GM19467 (cell line): Measurements from ENCODE around the gene TEX9.
"Not testable (repeated sequence)": the region's sequence is repeated elsewhere in the genome, so short reads cannot be mapped to it uniquely, and the experiment has no call there.

Source experiments
- ATAC-seq: cut with Tn5 transposase; IDR thresholded peaks from one replicate; pipeline ENCODE4 v1.9.1; 2021; ENCODE audit warnings: mild to moderate bottlenecking, moderate library complexity; ENCODE audit not compliant: unreplicated experiment

Gene TEX9

DNA sequence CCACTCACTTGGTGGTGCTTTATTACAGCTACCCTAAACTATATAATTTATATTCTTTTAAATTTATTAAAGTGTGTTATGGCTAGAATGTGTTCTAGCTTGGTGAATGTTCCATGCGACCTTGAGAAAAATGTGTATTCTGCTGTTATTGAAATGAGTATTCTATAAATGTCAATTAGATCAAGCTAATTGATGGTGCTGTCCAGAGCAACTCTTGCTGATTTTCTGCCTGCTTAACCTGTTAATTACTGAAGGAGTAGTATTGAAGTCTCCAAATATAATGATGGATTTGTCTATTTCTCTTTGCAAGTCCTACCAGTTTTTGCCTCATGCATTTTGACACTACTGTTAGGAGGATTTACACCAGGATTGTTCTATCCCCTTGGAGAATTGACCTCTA lies 3.2 kb upstream of the TEX9 start:
- ATAC-seq, result no peak

DNA sequence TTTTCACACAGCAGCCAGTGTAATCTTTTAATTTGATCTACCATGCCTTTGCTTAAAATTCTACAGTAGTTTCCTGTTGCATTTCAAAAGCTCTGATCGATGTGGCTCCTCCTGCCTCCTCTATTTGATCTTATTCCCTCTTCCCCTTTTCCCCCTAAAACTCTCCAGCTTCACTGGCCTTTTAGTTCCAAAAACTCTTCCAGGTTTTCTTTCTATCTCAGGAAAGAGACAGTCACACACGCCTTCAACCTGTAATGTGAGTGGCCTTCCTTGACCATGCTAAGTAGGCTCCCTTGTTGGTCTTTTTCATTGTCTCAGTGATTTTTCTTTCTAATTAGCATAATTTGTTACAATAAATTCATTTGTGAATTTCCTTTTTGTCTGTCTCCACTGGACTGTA lies 985 bp downstream of the TEX9 start:
- no peak for ATAC-seq

DNA sequence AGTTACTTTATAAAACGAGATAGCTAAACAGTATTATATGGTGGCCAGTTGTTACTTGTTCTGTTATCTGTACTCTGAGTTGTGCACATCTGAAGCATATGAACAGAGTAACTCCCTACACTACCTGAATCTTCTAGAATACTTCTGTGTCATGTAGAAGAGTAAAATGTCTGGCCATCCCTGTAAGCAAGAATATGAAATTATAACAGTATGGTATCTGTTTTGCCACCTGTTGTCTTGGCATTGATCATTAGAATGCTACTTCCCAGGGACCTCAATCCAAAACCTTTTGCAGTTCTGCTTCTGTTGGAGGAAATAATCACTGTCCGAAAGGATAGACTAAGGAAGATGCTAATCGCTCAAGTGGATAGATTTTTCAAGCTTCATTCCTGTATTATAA lies 1.9 kb downstream of the TEX9 start:
- no peak for ATAC-seq

DNA sequence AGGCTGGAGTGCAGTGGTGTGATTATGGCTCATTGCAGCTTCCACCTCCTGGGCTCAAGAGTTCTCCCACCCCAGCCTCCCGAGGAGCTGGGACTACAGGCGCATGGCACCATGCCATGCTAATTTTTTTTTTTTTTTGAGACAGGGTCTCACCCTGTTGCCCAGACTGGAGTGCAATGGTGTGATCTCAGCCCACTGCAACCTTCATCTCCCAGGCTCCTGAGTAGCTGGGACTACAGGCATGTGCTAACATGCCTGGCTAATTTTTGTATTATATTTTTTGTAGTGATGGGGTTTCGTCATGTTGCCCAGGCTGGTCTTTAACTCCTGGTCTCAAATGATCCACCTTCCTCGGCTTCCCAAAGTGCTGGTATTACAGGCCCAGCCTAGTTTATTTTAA lies 4.0 kb downstream of the TEX9 start:
- ATAC-seq, result no peak

DNA sequence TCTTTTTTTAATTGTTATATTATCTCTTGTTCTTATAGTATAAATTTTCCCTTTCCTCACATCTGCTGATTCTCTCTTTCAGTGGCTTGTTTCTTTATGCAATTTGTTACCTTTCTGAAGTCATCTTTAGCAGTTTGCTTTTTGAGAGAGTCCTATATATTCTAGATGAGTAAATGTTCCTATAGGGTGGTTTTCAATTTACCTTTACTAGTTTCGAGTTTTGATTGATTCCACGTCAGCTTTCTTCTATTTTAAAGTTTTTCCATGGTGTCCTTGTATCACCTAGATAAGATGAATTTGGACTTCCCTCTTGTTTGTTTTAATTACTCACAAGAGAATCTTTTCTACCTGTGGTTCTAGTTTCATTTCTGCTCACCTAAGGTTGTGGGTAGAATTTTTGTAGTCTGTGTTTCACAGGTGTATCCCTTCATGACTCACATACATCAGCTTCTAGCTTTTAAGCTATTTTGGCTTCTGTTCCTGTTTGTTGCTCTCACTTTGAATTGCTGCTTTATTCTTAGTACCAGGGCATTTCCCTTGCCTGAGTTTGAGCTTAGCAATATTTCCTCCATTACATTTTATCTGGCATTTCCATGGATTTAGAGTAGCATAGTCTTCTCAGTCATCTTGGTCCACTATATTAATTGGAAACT lies 6.4 kb downstream of the TEX9 start:
- peak; percentile 82 for ATAC-seq

DNA sequence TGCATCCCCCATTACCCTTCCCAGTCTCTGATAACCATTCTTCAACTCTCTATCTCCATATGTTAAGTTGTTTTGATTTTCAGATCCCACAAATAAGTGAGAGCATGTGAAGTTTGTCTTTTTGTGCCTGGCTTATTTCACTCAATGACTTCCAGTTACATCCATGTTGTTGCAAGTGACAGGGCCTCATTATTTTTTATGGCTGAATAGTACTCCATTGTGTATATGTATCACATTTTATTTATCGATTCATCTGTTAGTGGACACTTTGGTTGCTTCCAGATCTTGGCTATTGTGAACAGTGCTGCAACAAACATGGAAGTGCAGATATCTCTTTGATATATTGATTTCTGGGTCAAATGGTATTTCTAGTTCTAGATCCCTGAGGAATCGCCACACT lies 9.5 kb downstream of the TEX9 start:
- not testable (repeated sequence) for ATAC-seq

DNA sequence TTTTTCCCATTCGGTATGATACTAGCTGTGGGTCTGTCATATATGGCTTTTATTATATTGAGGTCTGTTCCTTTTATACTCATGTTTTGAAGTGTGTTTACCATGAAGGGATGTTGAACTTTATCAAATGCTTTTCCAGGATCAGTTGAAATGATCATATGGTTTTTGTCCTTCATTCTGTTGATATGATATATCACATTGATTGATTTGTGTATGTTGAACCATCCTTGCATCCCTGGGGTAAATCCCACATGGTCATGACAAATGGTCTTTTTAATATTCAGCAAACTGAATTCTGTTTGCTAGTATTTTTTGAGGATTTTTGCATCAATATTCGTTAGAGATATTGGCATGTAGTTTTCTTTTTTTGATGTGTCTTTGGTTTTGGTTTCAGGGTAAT lies 12.6 kb downstream of the TEX9 start:
- ATAC-seq, result not testable (repeated sequence)

DNA sequence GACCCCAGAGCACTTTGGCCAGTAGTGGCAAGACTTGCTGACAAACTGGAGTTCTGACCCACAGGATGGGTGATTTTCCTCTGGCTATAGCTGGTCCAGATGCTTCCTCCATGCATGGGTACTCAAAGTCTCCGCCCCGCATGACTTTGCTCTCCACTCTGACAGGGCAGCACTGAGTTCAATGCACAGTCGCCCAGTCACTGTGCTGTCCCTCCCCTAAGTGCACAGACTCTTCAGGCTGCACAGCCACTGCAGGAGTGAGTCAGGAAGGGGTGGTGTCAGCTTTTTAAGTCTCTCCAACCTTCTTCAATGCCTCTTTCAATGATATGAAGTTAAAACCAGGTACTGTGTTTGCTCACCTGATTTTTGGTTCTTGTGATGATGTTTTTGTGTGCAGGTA lies 17.8 kb downstream of the TEX9 start:
- no peak for ATAC-seq

DNA sequence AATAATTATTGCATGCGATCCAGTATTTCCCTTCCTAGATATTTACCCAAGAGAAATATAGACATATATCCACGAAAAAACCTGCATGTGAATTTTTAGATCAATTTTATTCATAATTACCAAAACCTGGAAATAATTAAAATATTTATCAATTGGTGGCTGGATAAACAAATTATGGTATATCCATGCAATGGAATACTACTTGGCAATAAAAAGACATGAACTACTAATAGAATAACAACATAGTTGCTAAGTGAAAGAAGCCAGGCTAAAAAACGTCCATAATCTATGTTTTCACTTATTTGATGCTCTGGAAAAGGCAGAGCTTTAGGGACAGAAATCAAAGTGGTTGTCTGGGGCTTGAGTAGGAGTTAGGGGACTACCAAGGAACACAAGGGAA lies 20.7 kb downstream of the TEX9 start:
- ATAC-seq, result no peak

DNA sequence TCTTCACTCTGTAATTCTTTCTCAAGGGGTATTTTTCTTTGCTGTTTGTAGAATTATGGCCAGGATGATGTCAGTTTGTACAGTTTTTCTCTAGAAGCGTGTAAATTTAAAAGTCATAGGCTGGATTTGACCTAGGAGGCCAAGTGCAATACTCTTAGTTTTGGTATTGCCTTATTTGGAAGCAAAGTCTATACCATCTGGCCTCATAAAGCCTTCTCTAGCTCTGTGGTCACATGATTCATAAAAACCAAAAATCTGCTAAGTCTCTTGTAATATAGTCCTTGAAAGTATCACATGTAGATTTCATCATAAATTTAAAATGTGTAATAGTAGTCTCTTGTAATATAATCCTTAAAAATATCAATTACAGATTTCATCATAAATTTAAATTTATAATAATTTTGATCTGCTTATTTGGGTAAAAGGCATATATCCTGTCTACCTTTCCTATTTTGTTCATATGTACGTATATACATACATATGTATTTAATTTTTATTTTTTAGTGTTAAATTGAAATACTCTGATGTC lies 25.6 kb downstream of the TEX9 start:
- ATAC-seq, result no peak

DNA sequence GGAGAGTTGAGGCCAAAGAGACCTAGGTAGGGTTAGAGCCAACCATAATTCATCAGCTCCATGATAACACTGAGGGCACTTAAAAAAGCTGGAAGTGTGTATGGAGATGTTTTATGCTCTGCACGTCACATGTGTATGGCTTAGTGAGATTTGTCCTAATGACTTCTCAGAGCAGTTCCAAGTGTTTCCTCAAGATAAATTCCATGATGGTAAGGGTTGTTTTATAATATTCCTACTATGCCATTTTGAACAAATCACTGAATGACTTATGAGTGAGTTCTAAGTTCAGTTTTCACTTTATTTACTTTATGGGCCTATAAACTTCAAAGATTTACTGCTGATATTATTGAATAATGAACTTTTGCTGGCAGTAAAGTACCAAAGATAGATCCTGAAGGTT lies 28.1 kb downstream of the TEX9 start:
- no peak for ATAC-seq

DNA sequence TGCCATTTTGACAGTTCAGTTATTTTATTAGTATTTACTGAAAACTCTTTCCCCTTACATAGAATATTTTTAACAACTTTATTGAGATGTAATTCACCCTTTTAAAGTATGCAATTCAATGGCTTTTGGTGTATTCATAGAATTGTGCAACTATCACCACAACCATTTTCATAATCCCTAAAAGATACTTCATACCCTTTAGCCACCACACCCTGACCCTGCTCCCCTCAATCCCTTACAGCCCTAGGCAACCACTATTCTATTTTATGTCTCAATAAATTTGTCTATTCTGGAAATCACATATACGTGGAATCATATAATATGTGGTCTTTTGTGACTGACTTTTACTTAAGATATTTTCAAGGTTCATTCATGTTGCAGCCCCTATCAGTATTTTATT lies 29.7 kb downstream of the TEX9 start:
- ATAC-seq, result no peak

DNA sequence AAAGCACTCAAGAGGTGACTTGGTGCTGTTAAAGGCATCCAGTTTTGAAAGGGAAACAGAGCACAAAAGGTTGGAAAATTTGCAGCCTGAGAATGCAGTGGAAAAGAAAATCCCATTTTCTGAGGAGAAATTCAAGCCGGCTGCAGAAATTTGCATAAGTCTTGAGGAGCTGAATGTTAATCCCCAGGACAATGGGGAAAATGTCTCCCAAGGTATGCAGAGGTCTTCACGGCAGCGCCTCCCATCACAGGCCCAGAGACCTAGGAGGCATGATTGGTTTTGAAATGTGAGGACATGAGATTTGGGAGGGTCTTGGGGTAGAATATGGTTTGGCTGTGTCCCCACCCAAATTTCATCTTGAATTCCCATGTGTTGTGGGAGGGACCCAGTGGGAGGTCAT lies 32.1 kb downstream of the TEX9 start:
- not testable (repeated sequence) for ATAC-seq

DNA sequence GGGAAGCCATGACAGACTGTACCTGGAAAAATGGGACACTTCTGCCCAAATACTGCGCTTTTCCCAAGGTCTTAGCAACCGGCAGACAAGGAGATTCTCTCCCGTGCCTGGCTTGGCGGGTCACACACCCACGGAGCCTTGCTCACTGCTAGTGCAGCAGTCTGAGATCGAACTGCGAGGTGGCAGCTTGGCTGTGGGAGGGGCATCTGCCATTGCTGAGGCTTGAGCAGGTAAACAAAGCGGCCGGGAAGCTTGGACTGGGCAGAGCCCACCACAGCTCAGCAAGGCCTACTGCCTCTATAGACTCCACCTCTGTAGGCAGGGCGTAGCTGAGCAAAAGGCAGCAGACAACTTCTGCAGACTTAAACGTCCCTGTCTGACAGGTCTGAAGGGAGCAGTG lies 34.0 kb downstream of the TEX9 start:
- not testable (repeated sequence) for ATAC-seq

DNA sequence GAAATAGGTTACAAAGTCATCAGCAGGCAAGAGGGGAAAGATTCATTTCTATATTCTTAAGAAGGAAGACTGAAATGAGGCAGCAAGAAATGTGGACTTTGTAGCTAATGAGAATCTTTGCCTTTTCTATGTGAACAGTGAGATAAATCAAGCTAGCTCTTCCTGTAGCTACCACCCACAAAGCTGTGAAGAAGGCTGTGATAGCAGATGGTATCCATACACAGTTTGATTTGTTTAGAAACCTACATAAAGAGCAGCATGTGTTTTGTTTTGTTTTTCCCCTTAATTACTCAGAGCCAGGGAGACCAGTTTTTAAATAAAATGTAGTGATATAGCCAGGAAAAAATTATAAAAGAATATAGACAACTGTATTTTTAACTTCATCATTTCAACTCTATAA lies 45.5 kb downstream of the TEX9 start:
- ATAC-seq, result no peak

DNA sequence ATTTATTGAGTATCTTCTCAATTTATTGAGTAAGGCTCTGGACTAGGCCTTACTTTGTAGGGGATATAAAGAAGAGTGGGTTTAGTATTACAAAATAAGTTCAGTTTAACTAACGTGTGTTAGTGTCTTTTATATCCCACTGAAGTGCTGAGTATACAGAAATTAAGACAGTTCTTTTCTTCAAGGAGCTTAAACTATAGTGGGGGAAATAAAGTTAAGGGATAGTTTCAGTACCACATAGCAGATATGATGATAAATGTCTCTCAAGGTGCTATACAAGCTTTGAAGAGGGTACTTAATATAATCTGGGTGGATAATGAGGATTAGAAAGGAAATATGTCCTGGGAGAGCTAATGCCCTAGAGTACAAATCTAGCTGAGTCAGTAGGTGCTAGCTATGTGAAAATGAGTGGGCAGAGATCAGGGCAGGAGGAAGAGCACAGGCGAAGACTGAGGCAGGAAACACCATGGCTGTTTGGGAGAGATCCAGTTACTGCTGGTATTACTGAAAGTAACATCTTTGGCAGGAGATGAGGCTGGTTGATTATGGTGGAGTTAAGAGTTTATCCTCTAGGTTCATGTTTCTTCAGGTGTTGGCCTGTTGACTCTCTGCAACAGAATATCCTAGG lies 46.0 kb downstream of the TEX9 start:
- ATAC-seq, result no peak

DNA sequence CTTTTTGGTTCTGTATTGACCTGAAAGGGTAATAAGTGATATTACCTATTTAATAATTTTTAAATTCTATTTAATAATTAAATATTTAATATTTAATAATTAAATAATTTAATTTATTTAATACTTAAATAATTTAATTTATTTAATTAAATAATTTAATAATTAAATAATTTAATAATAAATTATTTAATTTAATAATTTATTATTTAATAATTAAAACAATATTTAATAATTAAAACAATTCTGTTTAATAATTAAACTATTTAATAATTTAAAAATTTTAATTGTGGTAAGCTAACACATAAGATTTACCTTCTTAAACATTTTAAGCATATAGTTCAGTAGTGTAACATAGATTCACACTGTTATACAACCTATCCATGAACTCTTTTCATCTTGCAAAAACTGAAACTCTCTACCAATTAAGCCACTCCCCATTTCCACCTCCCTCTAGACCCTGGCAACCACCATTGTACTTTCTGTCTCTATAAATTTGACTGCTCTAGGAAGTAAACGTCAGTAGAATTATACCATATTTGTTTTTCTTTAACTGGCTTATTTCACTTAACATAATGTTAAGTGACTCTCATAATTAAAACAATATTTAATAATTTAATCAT lies 48.0 kb downstream of the TEX9 start:
- ATAC-seq, result not testable (repeated sequence)

DNA sequence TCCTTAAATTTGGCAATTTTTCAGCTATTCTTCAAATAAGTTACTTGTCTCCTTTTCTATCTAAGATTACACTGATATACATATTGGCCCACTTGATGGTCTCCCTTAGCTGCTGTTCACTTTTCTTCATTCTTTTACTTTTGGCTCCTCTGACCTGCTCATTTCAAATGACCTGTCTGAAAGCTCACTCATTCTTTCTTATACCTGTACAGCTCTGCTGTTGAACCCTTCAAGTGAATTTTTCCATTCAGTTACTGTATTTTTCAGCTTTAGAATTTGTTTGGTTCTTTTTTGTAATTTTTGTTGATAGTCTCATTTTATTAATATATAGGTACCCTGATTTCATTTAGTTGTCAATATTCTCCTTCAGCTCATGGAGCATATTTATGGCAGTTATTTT lies 60.0 kb downstream of the TEX9 start:
- no peak for ATAC-seq

DNA sequence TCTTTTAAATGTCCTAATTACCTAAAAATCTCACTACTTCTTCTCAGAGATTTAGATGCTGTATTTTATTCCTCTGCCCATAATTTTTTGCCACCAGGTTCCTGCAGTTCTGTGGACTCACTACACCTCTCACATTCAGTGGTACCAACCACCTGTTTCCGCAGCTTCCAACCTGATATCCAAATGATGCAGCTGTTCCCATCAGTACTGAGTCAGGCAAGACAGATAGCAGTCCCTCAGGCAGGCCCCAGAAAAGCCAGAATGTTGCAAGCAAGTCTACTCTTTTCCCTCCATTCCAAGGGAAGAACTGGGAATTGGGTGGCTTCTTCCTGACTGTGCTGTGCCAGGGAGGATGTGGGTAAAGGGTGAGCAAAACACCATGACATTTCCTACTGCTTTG lies 60.8 kb downstream of the TEX9 start:
- ATAC-seq, result no peak

DNA sequence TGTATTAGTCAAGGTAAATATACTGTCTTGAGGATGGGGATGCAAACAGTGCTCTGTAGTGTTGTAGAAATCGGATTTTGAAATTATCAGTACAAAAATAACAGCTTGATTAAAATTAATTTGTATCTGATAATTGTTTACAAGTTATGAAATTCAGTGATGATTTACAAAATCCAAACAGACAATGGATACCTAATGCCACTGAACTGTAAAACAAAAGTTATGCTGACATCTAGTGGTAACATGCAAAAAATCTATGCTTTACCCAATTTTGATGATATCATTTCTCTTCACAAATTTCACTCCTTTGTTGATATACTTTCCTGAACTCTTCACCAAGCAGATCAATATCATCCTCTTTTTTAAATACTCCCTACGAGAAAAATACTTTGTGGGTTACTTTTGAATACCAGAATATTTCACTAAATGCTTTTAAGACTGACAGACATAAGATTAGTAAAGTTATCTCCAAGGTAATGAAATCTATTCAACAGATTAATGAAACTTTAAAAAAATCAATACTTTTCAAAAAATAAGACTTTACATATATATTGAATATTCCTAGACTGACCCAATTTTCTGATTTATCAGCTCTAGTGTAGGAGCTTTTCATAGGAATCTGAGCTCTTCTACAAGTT lies 63.7 kb downstream of the TEX9 start:
- ATAC-seq, result no peak

DNA sequence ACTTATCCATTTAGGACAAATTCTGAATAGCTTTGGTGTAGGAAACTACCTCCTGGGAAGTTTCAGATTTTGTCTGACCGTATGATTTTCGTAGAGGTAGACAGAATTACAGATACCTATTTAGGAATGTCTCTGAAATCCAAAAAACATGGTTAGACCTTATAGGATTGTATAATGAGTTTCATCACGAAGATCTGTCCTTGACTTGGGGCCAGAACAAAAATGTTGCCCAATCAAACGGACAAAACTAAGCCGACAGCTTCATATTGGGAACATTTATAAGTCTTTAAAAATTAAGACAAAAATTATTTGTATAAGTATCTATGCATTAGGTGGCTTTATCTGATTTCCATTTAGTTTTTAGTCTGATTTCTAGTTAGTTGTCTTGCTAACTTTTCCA lies 67.1 kb downstream of the TEX9 start:
- no peak for ATAC-seq

DNA sequence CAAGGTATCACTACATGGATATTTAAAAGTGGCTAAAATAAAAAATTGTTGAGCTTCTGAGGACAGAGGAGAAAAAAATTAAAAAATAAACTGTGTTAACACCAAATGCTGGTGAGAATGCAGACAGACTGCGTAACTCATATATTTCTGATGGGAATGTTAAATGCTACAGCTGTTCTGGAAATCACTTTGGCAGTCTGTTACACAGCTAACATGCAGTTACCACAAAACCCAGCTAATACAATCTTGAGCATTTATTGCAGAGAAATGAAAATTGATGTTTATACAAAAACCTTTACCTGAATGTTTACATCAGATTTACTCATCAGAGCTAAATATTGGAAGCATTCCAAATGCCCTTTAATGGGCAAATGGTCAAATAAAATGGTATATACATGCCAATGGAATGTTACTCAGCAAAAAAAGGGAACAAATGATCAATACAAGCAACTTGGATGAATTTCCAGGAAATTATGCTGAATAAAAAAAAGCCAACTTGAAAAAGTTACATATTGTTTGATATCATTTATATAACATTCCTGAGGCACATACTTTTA lies 75.1 kb downstream of the TEX9 start:
- ATAC-seq, result no peak
